GM12878 (cell line): Measurements from ENCODE around the gene MATN3. TPM values are rescaled to one million over a fixed set of nuclear protein-coding genes. Genes with fewer than 3 reads are reported as not detected.

Experiments used
- ATAC-seq: fragments of 200-7000 bp; cut with Tn5 transposase; 3 replicates; pipeline ENCODE4 v1.9.1; 2020; ENCODE audit warnings: mild to moderate bottlenecking, moderate library complexity
- BruUV-seq: library from RNA; stranded (reverse); fragments of 400-500 nt; replicated peaks from 2 replicates; lab custom pipeline; 2021; lab: Mats Ljungman, UMichigan
- CTCF ChIA-PET: fragments of 300-600 bp; sonication (Branson Sonifier 250); formaldehyde crosslinking; extraction: SDS; loops from one replicate; lab custom pipeline; 2021; ENCODE audit warnings: inconsistent platforms; lab: Yijun Ruan, JAX
- POLR2A ChIA-PET: fragments of 350-600 bp; formaldehyde crosslinking; extraction: SDS; loops from one replicate; lab custom pipeline; 2021; ENCODE audit warnings: inconsistent platforms; lab: Charles Lee
- RAD21 ChIA-PET: fragments of 300-600 bp; sonication (Branson Sonifier 250); formaldehyde crosslinking; loops from one replicate; lab custom pipeline; 2023; ENCODE audit warnings: antibody characterized with exemption; ENCODE audit not compliant: unreplicated experiment; lab: Charles Lee
- SMC1A ChIA-PET: fragments of 300-600 bp; sonication (Branson Sonifier 250); formaldehyde crosslinking; loops from one replicate; lab custom pipeline; 2023; ENCODE audit not compliant: unreplicated experiment, uncharacterized antibody; lab: Charles Lee
- DNase-seq: peaks from one replicate; pipeline ENCODE4 v3.0.0-alpha.2; 2011; ENCODE audit warnings: low read depth, low spot score
- FAIRE-seq: peaks from 3 replicates; lab custom pipeline; 2011; peaks lifted over from hg19 to GRCh38; lab: Jason Lieb, UNC
- H2AFZ ChIP-seq: 2 replicates; pipeline ENCODE4 v1.6.0; 2011; ENCODE audit warnings: low read depth, low read length, control low read depth; ENCODE audit not compliant: control insufficient read depth
- H3K27ac ChIP-seq: 2 replicates; pipeline ENCODE4 v1.5.1; 2011; ENCODE audit warnings: control low read depth; ENCODE audit not compliant: control insufficient read depth, insufficient read depth
- H3K27me3 ChIP-seq, 2 experiments: replicated peaks in 1 of 2; 2 replicates each; pipeline versions ENCODE4 v1.6.0 to v1.6.1; 2011; ENCODE audit warnings: low read length in 1 of 2; ENCODE audit not compliant: control insufficient read depth in 2 of 2, insufficient read depth in 2 of 2
- H3K36me3 ChIP-seq, 2 experiments: 2 replicates each; pipeline ENCODE4 v1.5.1; 2011; ENCODE audit warnings: low read length in 1 of 2; ENCODE audit not compliant: control insufficient read depth in 2 of 2, insufficient read depth in 2 of 2
- H3K4me1 ChIP-seq: 2 replicates; pipeline ENCODE4 v1.6.1; 2011; ENCODE audit warnings: mild to moderate bottlenecking, low read length, moderate library complexity, mixed read lengths; ENCODE audit not compliant: control insufficient read depth, insufficient read depth
- H3K4me2 ChIP-seq: 2 replicates; pipeline ENCODE4 v1.6.0; 2011; ENCODE audit warnings: control low read depth; ENCODE audit not compliant: control insufficient read depth, insufficient read depth
- H3K4me3 ChIP-seq: fragments of 200-600 bp; sonication (generic); 2 replicates; pipeline ENCODE4 v1.5.1; 2016
- H3K79me2 ChIP-seq: 2 replicates; pipeline ENCODE4 v1.6.0; 2011; ENCODE audit warnings: low read length; ENCODE audit not compliant: control insufficient read depth, insufficient read depth
- H3K9ac ChIP-seq: 2 replicates; pipeline ENCODE4 v1.8.0; 2011; ENCODE audit warnings: low read length, control low read depth, mixed read lengths; ENCODE audit not compliant: control insufficient read depth, insufficient read depth
- H3K9me3 ChIP-seq: replicated peaks from 3 replicates; pipeline ENCODE4 v1.5.1; 2011; ENCODE audit warnings: mild to moderate bottlenecking, low read length; ENCODE audit not compliant: control insufficient read depth, insufficient read depth
- H4K20me1 ChIP-seq: 2 replicates; pipeline ENCODE4 v1.6.0; 2011; ENCODE audit not compliant: control insufficient read depth, insufficient read depth
- CBX5 ChIP-seq: sonication (generic); IDR thresholded peaks from 2 replicates; pipeline ENCODE4 v1.6.1; 2016; ENCODE audit warnings: low read depth, moderate library complexity, mild to moderate bottlenecking, inconsistent platforms
- ESRRA ChIP-seq: IDR thresholded peaks from 2 replicates; pipeline ENCODE4 v1.6.1; 2012; ENCODE audit warnings: mild to moderate bottlenecking, low read length, improper control_type of control experiment
- IKZF2 ChIP-seq, 2 experiments: fragments of 450-650 bp; IDR thresholded peaks; 2 replicates each; pipeline ENCODE4 v1.6.1; 2017; ENCODE audit warnings: mild to moderate bottlenecking in 2 of 2, moderate library complexity in 2 of 2
- JUND ChIP-seq: IDR thresholded peaks from 2 replicates; pipeline ENCODE4 v1.6.1; 2012; ENCODE audit warnings: low read depth, mild to moderate bottlenecking, low read length, improper control_type of control experiment, moderate library complexity
- NKRF ChIP-seq: fragments of 450-650 bp; conservative IDR thresholded peaks from 2 replicates; pipeline ENCODE4 v1.6.1; 2017; ENCODE audit warnings: mild to moderate bottlenecking, moderate library complexity
- TCF12 ChIP-seq: IDR thresholded peaks from 2 replicates; pipeline ENCODE4 v1.6.1; 2011; ENCODE audit warnings: low read depth, mild to moderate bottlenecking, low read length
- WRNIP1 ChIP-seq: IDR thresholded peaks from 2 replicates; pipeline ENCODE4 v1.6.1; 2011; ENCODE audit warnings: low read depth, low read length, improper control_type of control experiment, borderline replicate concordance
- ZBED1 ChIP-seq: IDR thresholded peaks from 2 replicates; pipeline ENCODE4 v1.6.1; 2016; ENCODE audit warnings: borderline replicate concordance
- ZNF217 ChIP-seq: fragments of 450-650 bp; IDR thresholded peaks from 2 replicates; pipeline ENCODE4 v1.6.1; 2017; ENCODE audit warnings: antibody characterized with exemption, mild to moderate bottlenecking
- WGBS: methylation state at CpG from one replicate; pipeline ENCODE4 v1.1.6; 2016; ENCODE audit warnings: low lambda C conversion rate; ENCODE audit not compliant: insufficient replicate concordance, insufficient coverage; ENCODE audit errors: missing lambda C conversion rate; 5-methylcytosine and 5-hydroxymethylcytosine counted together
- in situ Hi-C: fragments of 300-500 bp; cut with MboI; formaldehyde crosslinking; loops from 9 replicates; pipeline ENCODE4 v1.14.3; 2018; ENCODE audit warnings: mixed read lengths
- intact Hi-C: fragments of 100-400 bp; cut with micrococcal nuclease; formaldehyde crosslinking; loops from one replicate; pipeline ENCODE4 v1.14.2; 2022; ENCODE audit not compliant: unreplicated experiment
- polyA plus RNA-seq, 11 experiments: library from polyadenylated mRNA; depleted of rRNA in 4 of 11; unstranded in 6 of 11; stranded (reverse) in 5 of 11; fragments of >200 nt; fragmentation: Nextera tagmentation in 4 of 11; fragmentation: Illumina TruSeq in 1 of 11; extraction: Ambion mirVana in 4 of 11; extraction: Trizol in 1 of 11; gene quantifications; 1 replicate in 1 of 11; 2 replicates in 10 of 11; pipeline versions ENCODE4 v1.2.1 to v1.2.3, GENCODE V29; 2011 to 2016; ENCODE audit warnings: inconsistent platforms in 2 of 11, missing spikeins in 2 of 11, low read depth in 1 of 11
- total RNA-seq, 4 experiments: library from RNA; depleted of rRNA in 3 of 4; stranded (reverse); fragments of >200 nt in 3 of 4; fragmentation: Illumina TruSeq in 1 of 4; extraction: Trizol in 1 of 4; gene quantifications; 2 replicates each; pipeline versions ENCODE4 v1.2.1 to v1.2.3, GENCODE V29; 2013 to 2021
- TF ChIP-seq, protein P1 (sequence below): IDR thresholded peaks from 2 replicates; pipeline ENCODE4 v1.6.1; 2011; ENCODE audit warnings: low read depth, low read length, improper control_type of control experiment, borderline replicate concordance
- TF ChIP-seq, protein P2 (sequence below): fragments of 450-650 bp; IDR thresholded peaks from 2 replicates; pipeline ENCODE4 v1.6.1; 2018; ENCODE audit warnings: borderline replicate concordance, mild to moderate bottlenecking; ENCODE audit not compliant: partially characterized antibody
- TF ChIP-seq, protein P3 (sequence below): IDR thresholded peaks from 2 replicates; pipeline ENCODE4 v1.6.1; 2012; ENCODE audit warnings: low read depth, low read length, improper control_type of control experiment

Gene MATN3
- total and polyA plus RNA-seq, 10 of the 15 experiments (the other 5 are each of a cell fraction or from before 2014, with no cell fraction given) = 0.09 TPM; not detected in 9

- no TSS peak for BruUV-seq
- TF ChIP-seq ZNF217 (no peak), NKRF (no peak), WRNIP1 (no peak), JUND (no peak), ESRRA (no peak), ZBED1 (no peak), TCF12 (no peak), IKZF2 (IDR thresholded peaks at IDR 0.05) (no peak), CBX5 (no peak)
- TF ChIP-seq, protein P1, sequence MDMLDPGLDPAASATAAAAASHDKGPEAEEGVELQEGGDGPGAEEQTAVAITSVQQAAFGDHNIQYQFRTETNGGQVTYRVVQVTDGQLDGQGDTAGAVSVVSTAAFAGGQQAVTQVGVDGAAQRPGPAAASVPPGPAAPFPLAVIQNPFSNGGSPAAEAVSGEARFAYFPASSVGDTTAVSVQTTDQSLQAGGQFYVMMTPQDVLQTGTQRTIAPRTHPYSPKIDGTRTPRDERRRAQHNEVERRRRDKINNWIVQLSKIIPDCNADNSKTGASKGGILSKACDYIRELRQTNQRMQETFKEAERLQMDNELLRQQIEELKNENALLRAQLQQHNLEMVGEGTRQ = no peak
- TF ChIP-seq, protein P2, sequence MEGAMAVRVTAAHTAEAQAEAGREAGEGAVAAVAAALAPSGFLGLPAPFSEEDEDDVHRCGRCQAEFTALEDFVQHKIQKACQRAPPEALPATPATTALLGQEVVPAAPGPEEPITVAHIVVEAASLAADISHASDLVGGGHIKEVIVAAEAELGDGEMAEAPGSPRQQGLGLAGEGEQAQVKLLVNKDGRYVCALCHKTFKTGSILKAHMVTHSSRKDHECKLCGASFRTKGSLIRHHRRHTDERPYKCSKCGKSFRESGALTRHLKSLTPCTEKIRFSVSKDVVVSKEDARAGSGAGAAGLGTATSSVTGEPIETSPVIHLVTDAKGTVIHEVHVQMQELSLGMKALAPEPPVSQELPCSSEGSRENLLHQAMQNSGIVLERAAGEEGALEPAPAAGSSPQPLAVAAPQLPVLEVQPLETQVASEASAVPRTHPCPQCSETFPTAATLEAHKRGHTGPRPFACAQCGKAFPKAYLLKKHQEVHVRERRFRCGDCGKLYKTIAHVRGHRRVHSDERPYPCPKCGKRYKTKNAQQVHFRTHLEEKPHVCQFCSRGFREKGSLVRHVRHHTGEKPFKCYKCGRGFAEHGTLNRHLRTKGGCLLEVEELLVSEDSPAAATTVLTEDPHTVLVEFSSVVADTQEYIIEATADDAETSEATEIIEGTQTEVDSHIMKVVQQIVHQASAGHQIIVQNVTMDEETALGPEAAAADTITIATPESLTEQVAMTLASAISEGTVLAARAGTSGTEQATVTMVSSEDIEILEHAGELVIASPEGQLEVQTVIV = no peak
- TF ChIP-seq, protein P3, sequence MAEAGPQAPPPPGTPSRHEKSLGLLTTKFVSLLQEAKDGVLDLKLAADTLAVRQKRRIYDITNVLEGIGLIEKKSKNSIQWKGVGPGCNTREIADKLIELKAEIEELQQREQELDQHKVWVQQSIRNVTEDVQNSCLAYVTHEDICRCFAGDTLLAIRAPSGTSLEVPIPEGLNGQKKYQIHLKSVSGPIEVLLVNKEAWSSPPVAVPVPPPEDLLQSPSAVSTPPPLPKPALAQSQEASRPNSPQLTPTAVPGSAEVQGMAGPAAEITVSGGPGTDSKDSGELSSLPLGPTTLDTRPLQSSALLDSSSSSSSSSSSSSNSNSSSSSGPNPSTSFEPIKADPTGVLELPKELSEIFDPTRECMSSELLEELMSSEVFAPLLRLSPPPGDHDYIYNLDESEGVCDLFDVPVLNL = no peak
- TF ChIP-seq, all 136 proteins: peak for 0
- intact Hi-C loops (no loop called here), in situ Hi-C loops (no loop called here)
- ChIA-PET SMC1A (interaction anchor here (1.1 to 5.9 kb wide), 5 partner anchors 9 to 102 kb away, joined by 4 to 31 read pairs (median 9); no protein-coding TSS in a partner anchor), POLR2A (no interaction called here), CTCF (interaction anchor here (1.1 to 1.5 kb wide), 4 partner anchors 9 to 46 kb away, joined by 3 to 7 read pairs (median 4); no protein-coding TSS in a partner anchor), RAD21 (interaction anchor here (1.4 to 3.0 kb wide), 2 partner anchors 14 to 79 kb away, joined by 3 to 12 read pairs; no protein-coding TSS in a partner anchor)
- H3K9ac ChIP-seq = no peak overlapping the region
- DNase-seq (no peak), ATAC-seq (no peak), FAIRE-seq (no peak)
- H3K4me1 ChIP-seq = peaks cover 3% of the 10 kb centered on the region; the same call in 1 of the 2 replicates
- H3K79me2 ChIP-seq = no peaks in the 10 kb centered on the region; the same call in 1 of the 2 replicates
- no peaks in the 10 kb centered on the region; the same call in 2 of the 3 replicates for H3K9me3 ChIP-seq
- 100% methylated on average over 2 of the region's 2 CpGs for WGBS
- no peak overlapping the region for H3K27ac ChIP-seq
- no peak overlapping the region for H3K4me2 ChIP-seq
- H3K27me3 ChIP-seq = no peaks in the 10 kb centered on the region
- H3K36me3 ChIP-seq = peaks cover 15 to 29% of the 10 kb centered on the region in 2 experiments
- H3K4me3 ChIP-seq = no peak overlapping the region
- no peaks in the 10 kb centered on the region for H4K20me1 ChIP-seq
- no peak overlapping the region for H2AFZ ChIP-seq
These were observed 22.4 kb upstream of the MATN3 start for GRCh38 chr2:20034821-20035220.
